SK-N-MC (cell line): ENCODE measurements around the gene C1orf141.

ENCODE experiments used
- EZH2 ChIP-seq: fragments of 200-600 bp; sonication (generic); IDR thresholded peaks from one replicate; pipeline ENCODE4 v1.6.1; 2017; ENCODE audit warnings: antibody characterized with exemption
- POLR2AphosphoS5 ChIP-seq: IDR thresholded peaks from 2 replicates; pipeline ENCODE4 v1.6.1; 2012; ENCODE audit warnings: mild to moderate bottlenecking, low read depth, low read length, borderline replicate concordance

DNA sequence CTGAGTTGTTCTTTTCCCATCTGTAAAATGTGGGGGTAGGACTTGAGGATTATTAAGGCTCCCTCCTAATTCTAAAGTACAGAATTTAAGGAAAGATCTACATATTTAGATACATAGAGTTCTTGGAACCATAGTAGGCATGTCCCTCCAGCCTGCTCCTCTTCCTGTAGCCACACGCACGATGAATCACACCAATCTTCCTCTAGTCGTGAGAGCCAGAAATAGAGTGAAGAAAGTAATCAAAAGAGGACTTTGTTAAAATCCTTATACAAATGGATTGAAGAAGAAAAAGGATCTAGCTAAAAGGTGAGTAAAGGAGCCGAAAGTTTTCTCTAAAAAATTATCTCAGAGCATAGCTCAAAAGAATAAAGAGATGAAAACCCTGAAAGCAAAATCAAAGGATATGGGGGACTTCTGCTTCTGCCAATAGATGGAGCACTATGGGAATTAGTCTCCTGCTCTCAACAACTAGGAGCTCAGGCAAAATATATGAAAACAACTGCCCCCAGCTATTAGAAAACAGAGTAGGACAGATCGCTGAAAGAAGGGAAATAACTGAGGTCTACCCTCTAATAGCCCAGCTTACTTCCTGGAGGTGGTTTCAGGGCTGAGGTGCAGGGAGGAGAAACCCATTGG, 8.5 kb downstream of the C1orf141 start:
- TF ChIP-seq EZH2 = no peak
- TF ChIP-seq POLR2AphosphoS5 = no peak
